GM12891 (cell line): ENCODE measurements around the gene CHST4.

ENCODE experiments used
- PAX5 ChIP-seq: IDR thresholded peaks from 2 replicates; pipeline ENCODE4 v1.6.1; 2011; ENCODE audit warnings: low read length, moderate library complexity, mild to moderate bottlenecking; ENCODE audit not compliant: insufficient read depth, severe bottlenecking
- POLR2A ChIP-seq: IDR thresholded peaks from 2 replicates; pipeline ENCODE4 v1.6.1; 2011; ENCODE audit warnings: low read depth, low read length, control low read depth
- POLR2AphosphoS5 ChIP-seq: IDR thresholded peaks from 2 replicates; pipeline ENCODE4 v1.6.1; 2011; ENCODE audit warnings: low read depth, low read length, control low read depth
- SPI1 ChIP-seq: IDR thresholded peaks from 2 replicates; pipeline ENCODE4 v1.6.1; 2011; ENCODE audit warnings: low read depth, low read length, control low read depth
- TAF1 ChIP-seq: IDR thresholded peaks from 2 replicates; pipeline ENCODE4 v1.6.1; 2011; ENCODE audit warnings: low read depth, low read length, control low read depth

- TF ChIP-seq POLR2AphosphoS5 (no peak), POLR2A (no peak), SPI1 (no peak), TAF1 (no peak), PAX5 (no peak)
Observed at GRCh38 chr16:71559855-71560254, 33.6 kb downstream of the CHST4 start.
